GM12878 (cell line): ENCODE measurements around the gene DSG2. TPM values are rescaled to one million over a fixed set of nuclear protein-coding genes. Genes with fewer than 3 reads are reported as not detected.

Experiments
- ATAC-seq: fragments of 200-7000 bp; cut with Tn5 transposase; 3 replicates; pipeline ENCODE4 v1.9.1; 2020; ENCODE audit warnings: mild to moderate bottlenecking, moderate library complexity
- BruUV-seq: library from RNA; stranded (reverse); fragments of 400-500 nt; replicated peaks from 2 replicates; lab custom pipeline; 2021; lab: Mats Ljungman, UMichigan
- CTCF ChIA-PET: fragments of 300-600 bp; sonication (Branson Sonifier 250); formaldehyde crosslinking; extraction: SDS; loops from one replicate; lab custom pipeline; 2021; ENCODE audit warnings: inconsistent platforms; lab: Yijun Ruan, JAX
- POLR2A ChIA-PET: fragments of 350-600 bp; formaldehyde crosslinking; extraction: SDS; loops from one replicate; lab custom pipeline; 2021; ENCODE audit warnings: inconsistent platforms; lab: Charles Lee
- RAD21 ChIA-PET: fragments of 300-600 bp; sonication (Branson Sonifier 250); formaldehyde crosslinking; loops from one replicate; lab custom pipeline; 2023; ENCODE audit warnings: antibody characterized with exemption; ENCODE audit not compliant: unreplicated experiment; lab: Charles Lee
- SMC1A ChIA-PET: fragments of 300-600 bp; sonication (Branson Sonifier 250); formaldehyde crosslinking; loops from one replicate; lab custom pipeline; 2023; ENCODE audit not compliant: unreplicated experiment, uncharacterized antibody; lab: Charles Lee
- DNase-seq: peaks from one replicate; pipeline ENCODE4 v3.0.0-alpha.2; 2011; ENCODE audit warnings: low read depth, low spot score
- FAIRE-seq: peaks from 3 replicates; lab custom pipeline; 2011; peaks lifted over from hg19 to GRCh38; lab: Jason Lieb, UNC
- H2AFZ ChIP-seq: 2 replicates; pipeline ENCODE4 v1.6.0; 2011; ENCODE audit warnings: low read depth, low read length, control low read depth; ENCODE audit not compliant: control insufficient read depth
- H3K27ac ChIP-seq: 2 replicates; pipeline ENCODE4 v1.5.1; 2011; ENCODE audit warnings: control low read depth; ENCODE audit not compliant: control insufficient read depth, insufficient read depth
- H3K27me3 ChIP-seq, 2 experiments: replicated peaks in 1 of 2; 2 replicates each; pipeline versions ENCODE4 v1.6.0 to v1.6.1; 2011; ENCODE audit warnings: low read length in 1 of 2; ENCODE audit not compliant: control insufficient read depth in 2 of 2, insufficient read depth in 2 of 2
- H3K36me3 ChIP-seq, 2 experiments: 2 replicates each; pipeline ENCODE4 v1.5.1; 2011; ENCODE audit warnings: low read length in 1 of 2; ENCODE audit not compliant: control insufficient read depth in 2 of 2, insufficient read depth in 2 of 2
- H3K4me1 ChIP-seq: 2 replicates; pipeline ENCODE4 v1.6.1; 2011; ENCODE audit warnings: mild to moderate bottlenecking, low read length, moderate library complexity, mixed read lengths; ENCODE audit not compliant: control insufficient read depth, insufficient read depth
- H3K4me2 ChIP-seq: 2 replicates; pipeline ENCODE4 v1.6.0; 2011; ENCODE audit warnings: control low read depth; ENCODE audit not compliant: control insufficient read depth, insufficient read depth
- H3K4me3 ChIP-seq: fragments of 200-600 bp; sonication (generic); 2 replicates; pipeline ENCODE4 v1.5.1; 2016
- H3K79me2 ChIP-seq: 2 replicates; pipeline ENCODE4 v1.6.0; 2011; ENCODE audit warnings: low read length; ENCODE audit not compliant: control insufficient read depth, insufficient read depth
- H3K9ac ChIP-seq: 2 replicates; pipeline ENCODE4 v1.8.0; 2011; ENCODE audit warnings: low read length, control low read depth, mixed read lengths; ENCODE audit not compliant: control insufficient read depth, insufficient read depth
- H3K9me3 ChIP-seq: replicated peaks from 3 replicates; pipeline ENCODE4 v1.5.1; 2011; ENCODE audit warnings: mild to moderate bottlenecking, low read length; ENCODE audit not compliant: control insufficient read depth, insufficient read depth
- H4K20me1 ChIP-seq: 2 replicates; pipeline ENCODE4 v1.6.0; 2011; ENCODE audit not compliant: control insufficient read depth, insufficient read depth
- CBFB ChIP-seq: IDR thresholded peaks from 2 replicates; pipeline ENCODE4 v1.6.1; 2016; ENCODE audit warnings: antibody characterized with exemption, low read depth
- EED ChIP-seq: sonication (generic); IDR thresholded peaks from 2 replicates; pipeline ENCODE4 v1.6.1; 2016; ENCODE audit warnings: antibody characterized with exemption, low read depth
- JUNB ChIP-seq: IDR thresholded peaks from 2 replicates; pipeline ENCODE4 v1.6.1; 2016; ENCODE audit warnings: antibody characterized with exemption, mild to moderate bottlenecking
- JUND ChIP-seq: IDR thresholded peaks from 2 replicates; pipeline ENCODE4 v1.6.1; 2012; ENCODE audit warnings: low read depth, mild to moderate bottlenecking, low read length, improper control_type of control experiment, moderate library complexity
- LARP7 ChIP-seq: fragments of 450-650 bp; IDR thresholded peaks from 2 replicates; pipeline ENCODE4 v1.6.1; 2017; ENCODE audit warnings: mild to moderate bottlenecking
- MXI1 ChIP-seq: fragments of 150-350 bp; IDR thresholded peaks from 2 replicates; pipeline ENCODE4 v1.6.1; 2011; ENCODE audit warnings: low read depth, mild to moderate bottlenecking, inconsistent platforms, low read length, improper control_type of control experiment
- PML ChIP-seq: IDR thresholded peaks from 2 replicates; pipeline ENCODE4 v1.6.1; 2012; ENCODE audit warnings: low read length, inconsistent platforms
- RELA ChIP-seq: fragments of 450-650 bp; IDR thresholded peaks from 2 replicates; pipeline ENCODE4 v1.8.0; 2014; ENCODE audit warnings: borderline replicate concordance; ENCODE audit not compliant: partially characterized antibody
- STAT1 ChIP-seq: fragments of 450-650 bp; conservative IDR thresholded peaks from 2 replicates; pipeline ENCODE4 v1.6.1; 2014; ENCODE audit warnings: antibody characterized with exemption, mild to moderate bottlenecking
- SUPT20H ChIP-seq: IDR thresholded peaks from 2 replicates; pipeline ENCODE4 v1.6.1; 2011; ENCODE audit warnings: low read depth, mild to moderate bottlenecking, low read length, moderate library complexity, borderline replicate concordance; ENCODE audit not compliant: control insufficient read depth
- ZNF384 ChIP-seq: IDR thresholded peaks from 2 replicates; pipeline ENCODE4 v1.6.1; 2012; ENCODE audit warnings: low read depth, mild to moderate bottlenecking, low read length, improper control_type of control experiment, borderline replicate concordance
- WGBS: methylation state at CpG from one replicate; pipeline ENCODE4 v1.1.6; 2016; ENCODE audit warnings: low lambda C conversion rate; ENCODE audit not compliant: insufficient replicate concordance, insufficient coverage; ENCODE audit errors: missing lambda C conversion rate; 5-methylcytosine and 5-hydroxymethylcytosine counted together
- in situ Hi-C: fragments of 300-500 bp; cut with MboI; formaldehyde crosslinking; loops from 9 replicates; pipeline ENCODE4 v1.14.3; 2018; ENCODE audit warnings: mixed read lengths
- intact Hi-C: fragments of 100-400 bp; cut with micrococcal nuclease; formaldehyde crosslinking; loops from one replicate; pipeline ENCODE4 v1.14.2; 2022; ENCODE audit not compliant: unreplicated experiment
- polyA plus RNA-seq, 11 experiments: library from polyadenylated mRNA; depleted of rRNA in 4 of 11; unstranded in 6 of 11; stranded (reverse) in 5 of 11; fragments of >200 nt; fragmentation: Nextera tagmentation in 4 of 11; fragmentation: Illumina TruSeq in 1 of 11; extraction: Ambion mirVana in 4 of 11; extraction: Trizol in 1 of 11; gene quantifications; 1 replicate in 1 of 11; 2 replicates in 10 of 11; pipeline versions ENCODE4 v1.2.1 to v1.2.3, GENCODE V29; 2011 to 2016; ENCODE audit warnings: inconsistent platforms in 2 of 11, missing spikeins in 2 of 11, low read depth in 1 of 11
- total RNA-seq, 4 experiments: library from RNA; depleted of rRNA in 3 of 4; stranded (reverse); fragments of >200 nt in 3 of 4; fragmentation: Illumina TruSeq in 1 of 4; extraction: Trizol in 1 of 4; gene quantifications; 2 replicates each; pipeline versions ENCODE4 v1.2.1 to v1.2.3, GENCODE V29; 2013 to 2021
- TF ChIP-seq, protein P1 (sequence below): fragments of 450-650 bp; IDR thresholded peaks from 2 replicates; pipeline ENCODE4 v1.6.1; 2017; ENCODE audit warnings: mild to moderate bottlenecking, moderate library complexity
- TF ChIP-seq, protein P2 (sequence below): fragments of 450-650 bp; IDR thresholded peaks from 2 replicates; pipeline ENCODE4 v1.6.1; 2016; ENCODE audit warnings: mild to moderate bottlenecking
- TF ChIP-seq, protein P3 (sequence below): fragments of 450-650 bp; IDR thresholded peaks from 2 replicates; pipeline ENCODE4 v1.6.1; 2017; ENCODE audit warnings: mild to moderate bottlenecking, moderate library complexity

Gene DSG2
- total and polyA plus RNA-seq, 10 of the 15 experiments (the other 5 are each of a cell fraction or from before 2014, with no cell fraction given), result 11.7 to 46.2 (median 28.0) TPM

DNA sequence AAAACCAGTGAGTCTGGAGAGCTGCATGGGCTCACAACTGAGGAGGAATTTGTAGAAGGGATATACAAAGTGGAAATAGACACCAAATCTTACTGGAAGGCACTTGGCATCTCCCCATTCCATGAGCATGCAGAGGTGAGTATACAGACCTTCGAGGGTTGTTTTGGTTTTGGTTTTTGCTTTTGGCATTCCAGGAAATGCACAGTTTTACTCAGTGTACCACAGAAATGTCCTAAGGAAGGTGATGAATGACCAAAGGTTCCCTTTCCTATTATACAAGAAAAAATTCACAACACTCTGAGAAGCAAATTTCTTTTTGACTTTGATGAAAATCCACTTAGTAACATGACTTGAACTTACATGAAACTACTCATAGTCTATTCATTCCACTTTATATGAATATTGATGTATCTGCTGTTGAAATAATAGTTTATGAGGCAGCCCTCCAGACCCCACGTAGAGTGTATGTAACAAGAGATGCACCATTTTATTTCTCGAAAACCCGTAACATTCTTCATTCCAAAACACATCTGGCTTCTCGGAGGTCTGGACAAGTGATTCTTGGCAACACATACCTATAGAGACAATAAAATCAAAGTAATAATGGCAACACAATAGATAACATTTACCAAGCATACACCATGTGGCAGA, 97.3 kb downstream of the DSG2 start:
- 54% methylated on average over 5 of the region's 5 CpGs for WGBS
- no peak for ATAC-seq
- in situ Hi-C loops, result no loop called here
- no peak overlapping the region for H3K9ac ChIP-seq
- no peaks in the 10 kb centered on the region for H4K20me1 ChIP-seq
- H3K4me2 ChIP-seq, result no peak overlapping the region
- H2AFZ ChIP-seq, result no peak overlapping the region
- H3K27ac ChIP-seq, result no peak overlapping the region
- no peak for FAIRE-seq
- ChIA-PET CTCF (no interaction called here), SMC1A (interaction anchor here (0.6 to 0.8 kb wide), 2 partner anchors 127 to 220 kb away, joined by 3 read pairs; no protein-coding TSS in a partner anchor), RAD21 (no interaction called here), POLR2A (no interaction called here)
- no peaks in the 10 kb centered on the region for H3K27me3 ChIP-seq
- H3K4me1 ChIP-seq, result no peaks in the 10 kb centered on the region
- H3K4me3 ChIP-seq, result no peak overlapping the region
- no peaks in the 10 kb centered on the region for H3K79me2 ChIP-seq
- no peaks in the 10 kb centered on the region for H3K36me3 ChIP-seq
- no TSS peak for BruUV-seq
- no peaks in the 10 kb centered on the region for H3K9me3 ChIP-seq
- no peak for DNase-seq
- intact Hi-C loops, result no loop called here
- TF ChIP-seq, protein P1, sequence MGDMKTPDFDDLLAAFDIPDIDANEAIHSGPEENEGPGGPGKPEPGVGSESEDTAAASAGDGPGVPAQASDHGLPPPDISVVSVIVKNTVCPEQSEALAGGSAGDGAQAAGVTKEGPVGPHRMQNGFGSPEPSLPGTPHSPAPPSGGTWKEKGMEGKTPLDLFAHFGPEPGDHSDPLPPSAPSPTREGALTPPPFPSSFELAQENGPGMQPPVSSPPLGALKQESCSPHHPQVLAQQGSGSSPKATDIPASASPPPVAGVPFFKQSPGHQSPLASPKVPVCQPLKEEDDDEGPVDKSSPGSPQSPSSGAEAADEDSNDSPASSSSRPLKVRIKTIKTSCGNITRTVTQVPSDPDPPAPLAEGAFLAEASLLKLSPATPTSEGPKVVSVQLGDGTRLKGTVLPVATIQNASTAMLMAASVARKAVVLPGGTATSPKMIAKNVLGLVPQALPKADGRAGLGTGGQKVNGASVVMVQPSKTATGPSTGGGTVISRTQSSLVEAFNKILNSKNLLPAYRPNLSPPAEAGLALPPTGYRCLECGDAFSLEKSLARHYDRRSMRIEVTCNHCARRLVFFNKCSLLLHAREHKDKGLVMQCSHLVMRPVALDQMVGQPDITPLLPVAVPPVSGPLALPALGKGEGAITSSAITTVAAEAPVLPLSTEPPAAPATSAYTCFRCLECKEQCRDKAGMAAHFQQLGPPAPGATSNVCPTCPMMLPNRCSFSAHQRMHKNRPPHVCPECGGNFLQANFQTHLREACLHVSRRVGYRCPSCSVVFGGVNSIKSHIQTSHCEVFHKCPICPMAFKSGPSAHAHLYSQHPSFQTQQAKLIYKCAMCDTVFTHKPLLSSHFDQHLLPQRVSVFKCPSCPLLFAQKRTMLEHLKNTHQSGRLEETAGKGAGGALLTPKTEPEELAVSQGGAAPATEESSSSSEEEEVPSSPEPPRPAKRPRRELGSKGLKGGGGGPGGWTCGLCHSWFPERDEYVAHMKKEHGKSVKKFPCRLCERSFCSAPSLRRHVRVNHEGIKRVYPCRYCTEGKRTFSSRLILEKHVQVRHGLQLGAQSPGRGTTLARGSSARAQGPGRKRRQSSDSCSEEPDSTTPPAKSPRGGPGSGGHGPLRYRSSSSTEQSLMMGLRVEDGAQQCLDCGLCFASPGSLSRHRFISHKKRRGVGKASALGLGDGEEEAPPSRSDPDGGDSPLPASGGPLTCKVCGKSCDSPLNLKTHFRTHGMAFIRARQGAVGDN, result no peak
- TF ChIP-seq STAT1, result no peak
- TF ChIP-seq EED, result no peak
- no peak for TF ChIP-seq PML
- TF ChIP-seq ZNF384, result no peak
- no peak for TF ChIP-seq CBFB
- TF ChIP-seq, protein P2, sequence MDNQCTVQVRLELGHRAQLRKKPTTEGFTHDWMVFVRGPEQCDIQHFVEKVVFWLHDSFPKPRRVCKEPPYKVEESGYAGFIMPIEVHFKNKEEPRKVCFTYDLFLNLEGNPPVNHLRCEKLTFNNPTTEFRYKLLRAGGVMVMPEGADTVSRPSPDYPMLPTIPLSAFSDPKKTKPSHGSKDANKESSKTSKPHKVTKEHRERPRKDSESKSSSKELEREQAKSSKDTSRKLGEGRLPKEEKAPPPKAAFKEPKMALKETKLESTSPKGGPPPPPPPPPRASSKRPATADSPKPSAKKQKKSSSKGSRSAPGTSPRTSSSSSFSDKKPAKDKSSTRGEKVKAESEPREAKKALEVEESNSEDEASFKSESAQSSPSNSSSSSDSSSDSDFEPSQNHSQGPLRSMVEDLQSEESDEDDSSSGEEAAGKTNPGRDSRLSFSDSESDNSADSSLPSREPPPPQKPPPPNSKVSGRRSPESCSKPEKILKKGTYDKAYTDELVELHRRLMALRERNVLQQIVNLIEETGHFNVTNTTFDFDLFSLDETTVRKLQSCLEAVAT, result no peak
- TF ChIP-seq JUND, result no peak
- no peak for TF ChIP-seq MXI1
- no peak for TF ChIP-seq LARP7
- TF ChIP-seq, protein P3, sequence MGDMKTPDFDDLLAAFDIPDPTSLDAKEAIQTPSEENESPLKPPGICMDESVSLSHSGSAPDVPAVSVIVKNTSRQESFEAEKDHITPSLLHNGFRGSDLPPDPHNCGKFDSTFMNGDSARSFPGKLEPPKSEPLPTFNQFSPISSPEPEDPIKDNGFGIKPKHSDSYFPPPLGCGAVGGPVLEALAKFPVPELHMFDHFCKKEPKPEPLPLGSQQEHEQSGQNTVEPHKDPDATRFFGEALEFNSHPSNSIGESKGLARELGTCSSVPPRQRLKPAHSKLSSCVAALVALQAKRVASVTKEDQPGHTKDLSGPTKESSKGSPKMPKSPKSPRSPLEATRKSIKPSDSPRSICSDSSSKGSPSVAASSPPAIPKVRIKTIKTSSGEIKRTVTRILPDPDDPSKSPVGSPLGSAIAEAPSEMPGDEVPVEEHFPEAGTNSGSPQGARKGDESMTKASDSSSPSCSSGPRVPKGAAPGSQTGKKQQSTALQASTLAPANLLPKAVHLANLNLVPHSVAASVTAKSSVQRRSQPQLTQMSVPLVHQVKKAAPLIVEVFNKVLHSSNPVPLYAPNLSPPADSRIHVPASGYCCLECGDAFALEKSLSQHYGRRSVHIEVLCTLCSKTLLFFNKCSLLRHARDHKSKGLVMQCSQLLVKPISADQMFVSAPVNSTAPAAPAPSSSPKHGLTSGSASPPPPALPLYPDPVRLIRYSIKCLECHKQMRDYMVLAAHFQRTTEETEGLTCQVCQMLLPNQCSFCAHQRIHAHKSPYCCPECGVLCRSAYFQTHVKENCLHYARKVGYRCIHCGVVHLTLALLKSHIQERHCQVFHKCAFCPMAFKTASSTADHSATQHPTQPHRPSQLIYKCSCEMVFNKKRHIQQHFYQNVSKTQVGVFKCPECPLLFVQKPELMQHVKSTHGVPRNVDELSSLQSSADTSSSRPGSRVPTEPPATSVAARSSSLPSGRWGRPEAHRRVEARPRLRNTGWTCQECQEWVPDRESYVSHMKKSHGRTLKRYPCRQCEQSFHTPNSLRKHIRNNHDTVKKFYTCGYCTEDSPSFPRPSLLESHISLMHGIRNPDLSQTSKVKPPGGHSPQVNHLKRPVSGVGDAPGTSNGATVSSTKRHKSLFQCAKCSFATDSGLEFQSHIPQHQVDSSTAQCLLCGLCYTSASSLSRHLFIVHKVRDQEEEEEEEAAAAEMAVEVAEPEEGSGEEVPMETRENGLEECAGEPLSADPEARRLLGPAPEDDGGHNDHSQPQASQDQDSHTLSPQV, result no peak
- no peak for TF ChIP-seq RELA
- TF ChIP-seq SUPT20H, result no peak
- no peak for TF ChIP-seq JUNB
